ENCODE measurements around the gene EFHD2.
"Not testable (repeated sequence)": the region's sequence is repeated elsewhere in the genome, so short reads cannot be mapped to it uniquely, and the experiment has no call there.

Gene EFHD2

DNA sequence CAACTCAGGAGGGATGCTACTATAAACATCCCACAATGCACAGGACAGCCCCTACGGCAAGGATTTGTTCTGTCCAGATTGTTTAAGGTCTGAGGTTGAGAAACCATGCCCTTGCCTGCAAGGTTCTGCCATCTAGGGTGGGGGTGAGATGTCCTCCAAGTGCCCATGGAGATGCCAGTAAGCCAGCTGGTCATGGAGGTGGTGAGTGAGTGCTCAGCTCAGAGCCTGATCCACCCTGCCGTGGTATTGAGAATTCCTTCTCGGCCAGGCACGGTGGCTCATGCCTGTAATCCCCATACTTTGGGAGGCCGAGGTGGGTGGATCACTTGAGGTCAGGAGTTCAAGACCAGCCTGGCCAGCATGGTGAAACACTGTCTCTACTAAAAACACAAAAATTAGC, 15.3 kb downstream of the EFHD2 start:
- Histone ChIP-seq H3K27ac (no peak overlapping the region), H3K9ac (no peak overlapping the region)

DNA sequence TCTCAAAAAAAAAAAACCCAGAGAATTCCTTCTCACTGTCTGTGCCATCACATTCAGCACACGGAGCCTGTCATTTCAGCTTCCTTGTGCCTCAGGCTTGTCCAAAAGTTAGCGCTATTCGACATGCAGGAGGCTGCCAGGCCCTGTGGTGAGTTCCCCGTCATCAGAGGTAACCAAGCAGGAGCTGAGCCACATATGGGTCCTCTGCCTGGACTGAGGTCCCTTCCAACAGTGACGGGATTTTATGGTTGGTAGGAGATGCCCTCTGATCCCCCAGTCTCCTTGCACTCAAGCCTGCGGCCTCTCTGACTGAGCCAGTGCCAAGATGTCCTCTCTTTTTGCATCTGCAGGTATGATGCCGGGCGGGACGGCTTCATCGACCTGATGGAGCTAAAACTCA, 15.8 kb downstream of the EFHD2 start:
- Histone ChIP-seq H2AFZ (no peak overlapping the region), H3K9me3 (ENCODE audit: control insufficient read depth, low read length) (no peaks in the 10 kb centered on the region), H3K27ac (no peak overlapping the region), H3K79me2 (peaks cover 28% of the 10 kb centered on the region), H3K9ac (no peak overlapping the region), H3K4me3 (ENCODE audit: low read depth, low read length) (no peak overlapping the region), H3K27me3 (ENCODE audit: control insufficient read depth, insufficient read depth, low read length) (no peaks in the 10 kb centered on the region), H3K4me2 (ENCODE audit: low read length) (no peak overlapping the region), H3K36me3 (ENCODE audit: control insufficient read depth, insufficient read depth, low read length) (no peaks in the 10 kb centered on the region), H3K4me1 (no peaks in the 10 kb centered on the region)
- no peak for TF ChIP-seq CTCF (IDR thresholded peaks at IDR 0.05)

More for the DNA sequence above, 15.3 kb downstream of the EFHD2 start:
- Histone ChIP-seq H3K4me2 (ENCODE audit: low read length) (no peak overlapping the region), H2AFZ (no peak overlapping the region), H3K27me3 (ENCODE audit: control insufficient read depth, insufficient read depth, low read length) (no peaks in the 10 kb centered on the region), H3K4me3 (ENCODE audit: low read depth, low read length) (no peak overlapping the region), H3K9me3 (ENCODE audit: control insufficient read depth, low read length) (no peaks in the 10 kb centered on the region), H3K79me2 (peaks cover 28% of the 10 kb centered on the region), H3K36me3 (ENCODE audit: control insufficient read depth, insufficient read depth, low read length) (no peaks in the 10 kb centered on the region), H3K4me1 (no peaks in the 10 kb centered on the region)
- no peak for TF ChIP-seq CTCF (IDR thresholded peaks at IDR 0.05)

GRCh38 chr1:15425958-15426357, 16.3 kb downstream of the EFHD2 start:
- Histone ChIP-seq H3K9ac (no peak overlapping the region), H3K9me3 (ENCODE audit: control insufficient read depth, low read length) (no peaks in the 10 kb centered on the region), H3K79me2 (peaks cover 25% of the 10 kb centered on the region), H3K4me3 (ENCODE audit: low read depth, low read length) (no peak overlapping the region), H3K27me3 (ENCODE audit: control insufficient read depth, insufficient read depth, low read length) (no peaks in the 10 kb centered on the region), H3K4me1 (no peaks in the 10 kb centered on the region), H3K4me2 (ENCODE audit: low read length) (no peak overlapping the region), H3K27ac (no peak overlapping the region), H3K36me3 (ENCODE audit: control insufficient read depth, insufficient read depth, low read length) (no peaks in the 10 kb centered on the region), H2AFZ (no peak overlapping the region)
- TF ChIP-seq CTCF (IDR thresholded peaks at IDR 0.05) = no peak

GRCh38 chr1:15426492-15427279, 17.0 kb downstream of the EFHD2 start:
- H3K79me2 ChIP-seq = peaks cover 20% of the 10 kb centered on the region
- TF ChIP-seq CTCF (IDR thresholded peaks at IDR 0.05) = no peak
- H3K9me3 ChIP-seq (ENCODE audit: control insufficient read depth, low read length) = no peaks in the 10 kb centered on the region
- H2AFZ ChIP-seq = no peak overlapping the region
- no peaks in the 10 kb centered on the region for H3K4me1 ChIP-seq
- no peaks in the 10 kb centered on the region for H3K36me3 ChIP-seq (ENCODE audit: control insufficient read depth, insufficient read depth, low read length)
- no peak overlapping the region for H3K4me3 ChIP-seq (ENCODE audit: low read depth, low read length)
- no peaks in the 10 kb centered on the region for H3K27me3 ChIP-seq (ENCODE audit: control insufficient read depth, insufficient read depth, low read length)
- no peak overlapping the region for H3K4me2 ChIP-seq (ENCODE audit: low read length)
- no peak overlapping the region for H3K9ac ChIP-seq
- no peak overlapping the region for H3K27ac ChIP-seq

GRCh38 chr1:15427280-15427666, 17.6 kb downstream of the EFHD2 start:
- no peak overlapping the region for H2AFZ ChIP-seq
- no peak for TF ChIP-seq CTCF (IDR thresholded peaks at IDR 0.05)
- H3K36me3 ChIP-seq (ENCODE audit: control insufficient read depth, insufficient read depth, low read length) = no peaks in the 10 kb centered on the region
- H3K27ac ChIP-seq = no peak overlapping the region
- H3K9ac ChIP-seq = no peak overlapping the region
- H3K27me3 ChIP-seq (ENCODE audit: control insufficient read depth, insufficient read depth, low read length) = no peaks in the 10 kb centered on the region
- no peaks in the 10 kb centered on the region for H3K4me1 ChIP-seq
- H3K4me3 ChIP-seq (ENCODE audit: low read depth, low read length) = no peak overlapping the region
- no peaks in the 10 kb centered on the region for H3K9me3 ChIP-seq (ENCODE audit: control insufficient read depth, low read length)
- no peak overlapping the region for H3K4me2 ChIP-seq (ENCODE audit: low read length)
- H3K79me2 ChIP-seq = peaks cover 17% of the 10 kb centered on the region

DNA sequence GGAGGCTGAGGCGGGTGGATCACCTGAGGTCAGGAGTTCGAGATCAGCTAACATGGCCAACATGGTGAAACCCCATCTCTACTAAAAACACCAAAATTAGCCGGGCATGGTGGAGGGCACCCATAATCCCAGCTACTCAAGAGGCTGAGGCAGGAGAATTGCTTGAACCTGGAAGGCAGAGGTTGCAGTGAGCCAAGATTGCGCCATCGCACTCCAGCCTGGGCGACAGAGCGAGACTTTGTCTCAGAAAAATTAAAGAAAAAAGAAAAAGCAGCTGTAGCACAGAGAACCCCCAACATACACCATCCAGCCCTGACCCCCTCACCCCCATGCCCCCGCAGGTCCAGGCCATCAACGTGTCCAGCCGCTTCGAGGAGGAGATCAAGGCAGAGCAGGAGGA, 18.6 kb downstream of the EFHD2 start:
- H3K4me3 ChIP-seq (ENCODE audit: low read depth, low read length); H3K79me2 ChIP-seq; H2AFZ ChIP-seq; H3K27ac ChIP-seq; H3K9me3 ChIP-seq (ENCODE audit: control insufficient read depth, low read length); H3K27me3 ChIP-seq (ENCODE audit: control insufficient read depth, insufficient read depth, low read length); H3K4me1 ChIP-seq; H3K4me2 ChIP-seq (ENCODE audit: low read length); H3K9ac ChIP-seq; H3K36me3 ChIP-seq (ENCODE audit: control insufficient read depth, insufficient read depth, low read length): not testable (repeated sequence)

Measured in parathyroid adenoma (tissue), 2 donors.